Activated CD4-positive, CD25-positive, alpha-beta regulatory T cell treated with anti-CD3 and anti-CD28 coated beads, Interleukin-2, amount 50 U/mL, for 72 hours (primary cell): ENCODE results near the gene CMTM8.

Source experiments
- DNase-seq: peaks from one replicate; pipeline ENCODE4 v3.0.0; 2021

The CMTM8 gene

DNA sequence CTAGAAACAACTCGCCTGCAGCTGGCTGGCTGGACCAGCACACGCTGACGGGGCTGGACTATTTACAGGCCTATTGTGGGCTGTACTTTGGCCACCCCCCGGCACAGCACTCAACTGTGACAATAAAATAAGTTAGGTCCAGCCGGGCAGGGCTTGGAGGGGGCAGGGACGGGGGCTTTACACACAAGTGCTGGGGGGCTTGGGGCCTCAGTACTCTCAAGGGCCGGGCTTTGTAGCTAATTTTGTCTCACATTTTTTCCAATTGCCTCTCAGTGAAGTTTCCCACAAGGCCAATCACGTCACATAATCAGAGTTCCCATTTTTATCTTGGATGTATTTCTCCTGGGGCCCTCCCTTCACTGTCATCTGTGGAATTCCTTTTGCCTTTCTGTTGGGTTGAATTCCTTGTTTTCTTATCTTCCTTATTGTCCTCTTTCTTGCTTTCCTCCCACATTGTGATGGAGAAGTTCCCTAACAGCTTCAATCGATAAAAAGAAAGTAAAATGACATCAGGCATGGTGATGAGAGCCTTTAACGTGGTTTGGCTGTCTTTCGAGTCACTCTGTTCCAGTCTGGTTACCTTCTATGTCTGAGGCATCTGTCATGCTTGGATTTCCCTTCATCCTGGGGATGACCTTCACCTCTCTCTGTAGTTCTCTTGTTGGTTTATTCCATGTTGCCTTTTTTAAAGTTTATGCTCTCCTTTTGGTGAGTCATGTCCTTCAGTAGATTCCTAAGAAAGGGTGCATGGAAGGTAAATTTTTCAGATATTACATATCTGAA, 109.1 kb downstream of the CMTM8 start:
- DNase-seq, result no peak

DNA sequence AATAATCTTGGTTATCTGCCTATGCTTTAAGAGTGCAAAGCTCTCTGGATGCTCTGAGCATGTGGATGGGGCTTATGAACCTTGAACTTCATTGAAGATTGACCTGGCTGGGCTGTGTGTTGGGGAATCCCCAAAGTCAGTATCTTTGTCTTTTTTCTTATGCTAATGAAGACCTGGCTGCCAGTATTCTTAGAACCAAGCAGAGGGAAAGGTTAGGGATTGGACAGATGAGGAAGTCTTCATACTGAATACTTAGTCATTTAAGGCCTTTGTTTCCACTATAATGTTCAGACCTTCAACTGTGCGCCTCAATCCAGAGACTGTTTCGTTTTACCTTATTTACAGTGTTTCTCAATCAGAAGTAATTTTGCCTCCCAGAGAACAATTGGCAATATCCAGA, 110.7 kb downstream of the CMTM8 start:
- no peak for DNase-seq

DNA sequence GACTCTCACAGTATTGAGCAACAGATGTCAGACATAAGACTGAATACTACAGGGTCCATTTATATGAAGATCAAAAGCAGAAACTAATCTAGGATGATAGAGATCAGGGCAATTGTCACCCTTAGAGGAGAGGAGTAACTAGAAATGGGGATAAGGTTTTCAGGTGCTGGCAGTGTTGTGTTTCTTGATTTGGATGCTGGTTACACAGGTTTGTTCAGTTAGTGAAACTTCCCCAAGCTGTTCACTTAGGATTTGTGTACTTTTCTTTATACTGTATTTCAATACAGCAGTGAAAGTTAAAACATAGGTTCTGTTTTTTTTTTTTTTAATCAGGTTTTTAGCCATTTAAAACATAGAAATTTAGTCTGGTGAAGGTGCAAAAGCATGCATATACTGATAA, 114.1 kb downstream of the CMTM8 start:
- no peak for DNase-seq

DNA sequence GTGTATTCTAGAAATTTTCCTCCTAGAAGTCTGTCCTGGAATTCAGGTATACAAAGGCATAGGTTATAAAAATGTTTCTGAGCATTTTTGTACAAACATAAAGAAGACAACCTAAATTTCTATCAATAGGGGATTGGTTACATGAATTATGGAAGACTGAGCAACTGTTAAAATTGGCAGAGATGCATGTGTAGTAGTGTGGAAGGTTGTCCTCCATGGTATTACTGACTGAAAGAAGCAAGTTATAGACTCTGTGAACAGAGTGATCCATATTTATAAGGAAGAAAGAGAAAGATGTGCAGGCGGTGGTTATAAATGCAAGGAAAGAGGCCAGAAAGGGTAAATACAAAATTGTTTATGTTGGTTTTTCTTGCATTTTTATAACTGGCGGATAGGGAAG, 114.9 kb downstream of the CMTM8 start:
- DNase-seq, result no peak

DNA sequence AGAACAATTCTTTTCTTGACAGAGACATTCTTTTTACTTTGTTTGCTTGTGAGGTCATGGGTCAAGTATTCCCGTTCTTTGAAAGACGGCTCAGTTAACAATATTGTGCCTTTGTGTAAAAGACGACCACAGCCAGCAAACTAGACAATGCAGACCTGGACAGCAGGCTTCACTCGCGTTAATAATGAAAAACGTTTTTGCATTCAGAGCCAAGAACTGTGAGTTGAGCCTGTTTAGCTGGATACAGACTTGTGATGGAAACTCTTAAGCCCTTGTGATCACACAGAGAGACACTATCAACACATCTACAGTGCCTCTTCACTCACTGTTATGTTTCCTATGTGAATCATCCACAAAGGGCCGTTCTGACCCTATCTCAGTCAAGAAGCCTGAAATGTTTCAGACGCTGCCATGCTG, 115.9 kb downstream of the CMTM8 start:
- no peak for DNase-seq

DNA sequence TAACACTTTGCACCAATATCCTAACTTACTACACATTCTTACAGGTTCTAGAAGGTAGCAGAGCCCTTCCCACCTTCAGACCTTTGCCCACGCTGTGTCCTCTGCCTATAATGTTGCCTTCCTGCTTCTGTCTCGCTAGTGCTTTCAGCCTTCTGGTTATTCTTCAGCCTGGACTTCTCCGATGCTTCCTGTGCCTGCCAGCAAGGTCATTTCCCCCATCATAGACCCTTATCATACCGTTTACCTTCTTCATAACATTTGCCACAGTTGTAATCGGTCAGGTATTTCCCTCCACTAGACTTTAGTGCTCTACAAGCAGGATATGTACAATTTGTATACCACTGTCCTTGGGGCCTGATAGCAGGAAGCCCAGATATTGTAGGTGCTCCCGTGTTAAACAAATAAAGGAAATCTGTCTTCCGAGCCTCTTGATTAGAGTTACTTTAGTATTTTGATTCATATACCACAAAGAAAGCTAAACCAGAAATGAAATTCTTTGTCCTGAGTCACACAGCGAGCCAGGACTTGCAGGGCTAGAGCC, 117.3 kb downstream of the CMTM8 start:
- DNase-seq, result no peak

GRCh38 chr3:32359766-32360492, 121.4 kb downstream of the CMTM8 start:
- DNase-seq, result no peak

DNA sequence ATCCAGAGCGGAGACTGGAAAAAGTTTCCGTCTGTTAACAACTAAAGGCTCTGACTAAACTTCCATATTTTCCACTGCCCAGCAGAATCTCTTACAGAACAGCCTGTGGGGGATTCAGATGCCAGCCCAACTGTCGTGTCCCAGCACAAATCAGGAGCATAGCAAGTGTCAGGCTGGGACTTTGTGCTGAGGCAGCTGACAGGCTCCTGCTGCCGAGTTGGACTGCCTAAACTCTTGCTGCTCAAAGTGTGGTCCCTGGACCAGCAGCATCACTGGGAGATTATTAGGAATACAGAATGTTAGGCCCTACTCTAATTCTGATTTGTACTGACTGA, 122.0 kb downstream of the CMTM8 start:
- DNase-seq, result no peak

DNA sequence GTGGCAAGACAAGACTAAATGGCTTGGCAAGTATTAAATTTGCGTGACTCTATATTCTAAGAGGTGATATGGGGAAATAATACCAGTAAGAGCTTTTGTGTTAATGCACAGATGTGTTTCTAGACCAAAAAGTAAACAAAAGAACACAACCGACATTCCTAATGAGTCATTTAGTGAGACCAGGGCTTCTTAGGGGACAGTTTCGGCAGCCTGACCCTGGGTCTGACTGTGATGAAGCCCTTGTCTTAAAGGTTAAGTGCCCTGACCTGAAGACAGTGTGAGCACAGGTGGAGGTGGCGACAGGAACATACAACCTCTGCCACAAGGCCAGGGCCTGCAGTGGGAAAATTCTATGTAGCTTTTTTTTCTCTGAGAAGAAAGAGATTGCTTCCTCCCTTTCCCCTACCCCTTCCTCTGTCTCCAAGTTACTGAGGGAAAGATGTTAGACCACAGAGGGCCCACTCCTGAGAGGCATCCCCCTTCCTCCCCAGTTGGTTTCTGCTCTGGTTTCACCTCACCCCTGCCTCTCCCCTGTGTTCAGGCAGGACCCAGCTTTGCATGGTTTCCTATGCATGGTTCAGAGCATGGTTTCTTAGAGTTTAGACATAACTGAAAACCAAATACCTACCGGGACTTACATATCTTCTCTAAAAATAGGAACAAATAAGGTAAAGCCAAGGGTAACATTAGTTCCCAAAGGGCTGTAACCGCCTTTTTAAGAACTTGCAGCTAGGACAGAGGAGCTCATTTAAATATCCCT, 128.3 kb downstream of the CMTM8 start:
- DNase-seq, result no peak

- DNase-seq, result no peak
Measured at GRCh38 chr3:32367442-32367841, 129.0 kb downstream of the CMTM8 start.

- DNase-seq, result no peak
Measured at GRCh38 chr3:32371461-32372212, 133.2 kb downstream of the CMTM8 start.

DNA sequence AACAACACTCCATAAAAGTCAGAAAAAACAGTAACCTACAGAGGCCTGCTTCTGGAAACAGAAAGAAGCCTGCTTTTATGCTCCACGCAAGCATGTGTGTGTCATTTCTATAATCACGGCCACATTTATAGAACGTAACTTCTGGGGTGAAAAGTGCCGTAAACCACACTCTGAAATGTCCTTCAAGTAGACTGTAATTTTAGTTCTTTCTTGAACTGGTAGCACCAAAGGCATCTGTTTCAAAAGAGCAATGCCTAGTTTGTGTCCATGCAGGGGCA, 133.7 kb downstream of the CMTM8 start:
- no peak for DNase-seq

GRCh38 chr3:32373276-32373675, 134.8 kb downstream of the CMTM8 start:
- no peak for DNase-seq

DNA sequence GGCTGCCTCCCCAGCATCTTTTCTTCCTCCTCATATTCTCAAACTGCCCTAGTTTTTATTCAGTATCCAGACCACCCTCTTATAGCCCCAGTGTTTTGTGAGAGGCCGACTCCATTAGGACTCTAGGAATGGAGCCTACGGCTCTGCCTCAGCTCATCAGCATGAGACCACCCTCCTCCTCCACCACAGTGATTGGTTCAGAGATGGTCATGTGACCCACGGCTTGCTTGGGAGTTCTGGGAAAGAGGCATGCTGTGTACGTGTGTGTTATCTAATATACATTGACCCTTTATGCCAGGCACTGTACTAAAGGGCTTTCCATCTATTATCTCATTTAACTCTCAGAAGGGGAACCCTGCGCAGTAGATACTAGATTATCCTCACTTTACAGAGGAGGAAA, 135.4 kb downstream of the CMTM8 start:
- no peak for DNase-seq

GRCh38 chr3:32374788-32375595, 136.5 kb downstream of the CMTM8 start:
- peak; percentile 53 for DNase-seq

- no peak for DNase-seq
Measured at GRCh38 chr3:32375596-32375930, 137.1 kb downstream of the CMTM8 start.

GRCh38 chr3:32376115-32376514, 137.6 kb downstream of the CMTM8 start:
- DNase-seq, result no peak

- no peak for DNase-seq
Measured at GRCh38 chr3:32379831-32380500, 141.5 kb downstream of the CMTM8 start.

DNA sequence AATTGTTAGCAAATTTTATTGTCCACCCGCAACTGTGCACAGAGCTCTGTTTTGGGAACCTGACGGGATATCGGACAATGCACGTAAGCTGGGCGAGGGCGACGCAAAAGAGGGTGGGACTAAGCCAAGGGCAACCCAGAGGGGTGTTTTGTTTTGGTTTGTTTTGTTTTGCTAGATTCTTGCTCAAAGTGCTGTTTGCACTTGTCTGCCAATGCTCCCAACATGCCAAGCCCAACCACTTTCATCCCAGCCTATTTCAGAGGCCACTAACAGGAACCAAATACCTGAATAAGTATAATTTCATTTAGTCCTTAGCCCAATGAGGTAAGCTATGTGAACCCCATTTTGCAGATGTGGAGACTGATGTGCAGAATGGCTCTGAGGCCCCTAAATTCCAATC, 143.4 kb downstream of the CMTM8 start:
- DNase-seq, result no peak

DNA sequence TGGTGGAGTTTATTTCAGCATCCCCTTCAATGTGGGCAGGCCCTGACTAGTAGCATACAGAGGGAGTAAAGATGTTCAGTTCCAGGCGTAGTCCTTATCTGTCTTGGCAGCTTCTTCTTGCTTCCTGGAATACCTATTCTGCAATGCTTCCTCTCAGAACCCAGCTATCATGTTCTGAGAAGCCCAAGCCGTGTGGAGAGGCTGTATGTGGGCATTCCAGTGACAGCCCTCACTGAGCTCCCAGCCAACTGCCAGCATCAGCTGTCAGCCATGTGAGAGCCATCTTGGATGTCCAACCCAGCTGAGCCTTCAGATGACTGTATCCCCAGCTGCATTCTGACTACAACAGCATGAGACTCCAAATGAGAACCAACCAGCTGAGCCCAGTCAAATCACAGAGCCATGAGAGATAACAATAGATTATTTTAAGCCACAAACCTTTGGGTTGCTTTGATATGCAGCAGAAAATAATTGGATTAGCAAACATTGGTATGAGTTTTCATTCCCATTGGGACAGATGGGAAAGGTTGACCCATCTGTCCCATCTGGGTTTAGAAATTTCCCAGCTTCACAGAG, 144.7 kb downstream of the CMTM8 start:
- DNase-seq, result no peak

- no peak for DNase-seq
Measured at GRCh38 chr3:32384938-32385337, 146.5 kb downstream of the CMTM8 start.
